NOMO-1 (cell line): ENCODE results near the gene ZNF490.

Experiments
- DNase-seq, 2 experiments: peaks; one replicate each; lab custom pipeline; 2025; ENCODE audit not compliant: unreplicated experiment in 2 of 2; lab: John Stamatoyannopoulos, UW

Gene ZNF490

GRCh38 chr19:12546068-12546467 lies 64.5 kb downstream of the ZNF490 start:
- DNase-seq, result no peak

- DNase-seq, result no peak
Measured at GRCh38 chr19:12545267-12545666, 65.3 kb downstream of the ZNF490 start.

GRCh38 chr19:12544401-12544876 lies 66.2 kb downstream of the ZNF490 start:
- no peak for DNase-seq

GRCh38 chr19:12543855-12544254 lies 66.8 kb downstream of the ZNF490 start:
- DNase-seq, result no peak
